Astrocyte (in vitro differentiated cells and primary cell): ENCODE results near the gene GPS2.

Experiments used
- CTCF ChIP-seq: IDR thresholded peaks from 2 replicates; pipeline ENCODE4 v1.5.1; 2011; ENCODE audit warnings: low read depth, mild to moderate bottlenecking, inconsistent platforms, low read length, moderate library complexity; ENCODE audit not compliant: insufficient read depth
- EZH2 ChIP-seq: IDR thresholded peaks from 2 replicates; pipeline ENCODE4 v1.6.1; 2012; ENCODE audit warnings: mild to moderate bottlenecking, low read length, inconsistent platforms; ENCODE audit not compliant: insufficient read depth

GRCh38 chr17:7308625-7309433 is 6.3 kb downstream of the GPS2 start:
- TF ChIP-seq CTCF (no peak), EZH2 (no peak)
